Muscle layer of duodenum (tissue), 2 donors: ENCODE measurements around the gene UBXN6.

ENCODE experiments used
- H3K27ac ChIP-seq: one replicate; pipeline ENCODE4 v1.7.0; 2013; ENCODE audit warnings: mild to moderate bottlenecking, low read length
- H3K27me3 ChIP-seq: one replicate; pipeline ENCODE4 v1.7.0; 2013; ENCODE audit warnings: low read depth, mild to moderate bottlenecking, control low read depth, low read length
- H3K36me3 ChIP-seq, 2 donors: one replicate each; pipeline ENCODE4 v1.7.0; 2013; ENCODE audit warnings: low read length in 2 of 2, control low read depth in 1 of 2, mild to moderate bottlenecking in 1 of 2; ENCODE audit not compliant: insufficient read depth in 2 of 2, control insufficient read depth in 1 of 2
- H3K4me1 ChIP-seq, 2 donors: one replicate each; pipeline ENCODE4 v1.7.0; 2013; ENCODE audit warnings: low read length in 2 of 2, mild to moderate bottlenecking in 2 of 2, control low read depth in 1 of 2, moderate library complexity in 1 of 2; ENCODE audit not compliant: insufficient read depth in 2 of 2, control insufficient read depth in 1 of 2
- H3K4me3 ChIP-seq, 2 donors: one replicate each; pipeline ENCODE4 v1.7.0; 2013; ENCODE audit warnings: low read length in 2 of 2, low read depth in 1 of 2, mild to moderate bottlenecking in 1 of 2
- H3K9me3 ChIP-seq, 2 donors: one replicate each; pipeline ENCODE4 v1.7.0; 2013; ENCODE audit warnings: low read length in 2 of 2, control low read depth in 1 of 2, mild to moderate bottlenecking in 1 of 2; ENCODE audit not compliant: control insufficient read depth in 1 of 2
- donor health status: healthy.

UBXN6 gene

GRCh38 chr19:4492337-4493103, 34.9 kb upstream of the UBXN6 start:
- Histone ChIP-seq H3K27me3 (no peaks in the 10 kb centered on the region), H3K27ac (no peak overlapping the region), H3K4me1 (no peaks in the 10 kb centered on the region), H3K9me3 (no peaks in the 10 kb centered on the region), H3K36me3 (peaks cover 14 to 70% of the 10 kb centered on the region in 2 donors), H3K4me3 (no peak overlapping the region)

- Histone ChIP-seq H3K27me3 (no peaks in the 10 kb centered on the region), H3K4me3 (no peak overlapping the region), H3K36me3 (peaks cover 14 to 69% of the 10 kb centered on the region in 2 donors), H3K27ac (no peak overlapping the region), H3K9me3 (no peaks in the 10 kb centered on the region), H3K4me1 (no peaks in the 10 kb centered on the region)
Measured at GRCh38 chr19:4491446-4491845, 33.9 kb upstream of the UBXN6 start.

- no peak overlapping the region for H3K27ac ChIP-seq
- H3K9me3 ChIP-seq, result no peaks in the 10 kb centered on the region
- H3K4me1 ChIP-seq, result no peaks in the 10 kb centered on the region
- peaks cover 14 to 47% of the 10 kb centered on the region in 2 donors for H3K36me3 ChIP-seq
- H3K4me3 ChIP-seq, result no peak overlapping the region
- H3K27me3 ChIP-seq, result no peaks in the 10 kb centered on the region
Measured at GRCh38 chr19:4488496-4488895, 30.9 kb upstream of the UBXN6 start.

GRCh38 chr19:4487572-4487971, 30.0 kb upstream of the UBXN6 start:
- no peaks in the 10 kb centered on the region for H3K27me3 ChIP-seq
- no peaks in the 10 kb centered on the region for H3K9me3 ChIP-seq
- H3K4me1 ChIP-seq, result no peaks in the 10 kb centered on the region
- H3K4me3 ChIP-seq, result no peak overlapping the region
- H3K36me3 ChIP-seq, result peaks cover 14 to 52% of the 10 kb centered on the region in 2 donors
- H3K27ac ChIP-seq, result no peak overlapping the region

GRCh38 chr19:4483385-4483784, 25.8 kb upstream of the UBXN6 start:
- Histone ChIP-seq H3K36me3 (peaks cover 0 to 34% of the 10 kb centered on the region in 2 donors), H3K9me3 (no peaks in the 10 kb centered on the region), H3K4me3 (no peak overlapping the region), H3K4me1 (no peaks in the 10 kb centered on the region), H3K27me3 (no peaks in the 10 kb centered on the region), H3K27ac (no peak overlapping the region)

GRCh38 chr19:4482721-4483364, 25.2 kb upstream of the UBXN6 start:
- Histone ChIP-seq H3K4me1 (no peaks in the 10 kb centered on the region), H3K27ac (no peak overlapping the region), H3K4me3 (no peak overlapping the region), H3K9me3 (no peaks in the 10 kb centered on the region), H3K36me3 (peaks cover 0 to 34% of the 10 kb centered on the region in 2 donors), H3K27me3 (no peaks in the 10 kb centered on the region)

GRCh38 chr19:4477034-4477801, 19.6 kb upstream of the UBXN6 start:
- Histone ChIP-seq H3K36me3 (peaks cover 0 to 32% of the 10 kb centered on the region in 2 donors), H3K27ac (no peak overlapping the region), H3K4me3 (no peak overlapping the region), H3K9me3 (no peaks in the 10 kb centered on the region), H3K27me3 (no peaks in the 10 kb centered on the region), H3K4me1 (peaks cover 0 to 24% of the 10 kb centered on the region in 2 donors)

GRCh38 chr19:4474514-4475022, 17.0 kb upstream of the UBXN6 start:
- Histone ChIP-seq H3K27me3 (no peaks in the 10 kb centered on the region), H3K4me1 (peaks cover 0 to 24% of the 10 kb centered on the region in 2 donors), H3K4me3 (peak overlapping the region in 1 of 2 donors; percentile 96), H3K36me3 (peaks cover 0 to 28% of the 10 kb centered on the region in 2 donors), H3K27ac (no peak overlapping the region), H3K9me3 (no peaks in the 10 kb centered on the region)

- peak overlapping the region in 1 of 2 donors; percentile 96 for H3K4me3 ChIP-seq
- no peak overlapping the region for H3K27ac ChIP-seq
- peaks cover 0 to 28% of the 10 kb centered on the region in 2 donors for H3K36me3 ChIP-seq
- no peaks in the 10 kb centered on the region for H3K27me3 ChIP-seq
- no peaks in the 10 kb centered on the region for H3K9me3 ChIP-seq
- peaks cover 0 to 24% of the 10 kb centered on the region in 2 donors for H3K4me1 ChIP-seq
Measured at GRCh38 chr19:4473763-4474513, 16.3 kb upstream of the UBXN6 start.

GRCh38 chr19:4473011-4473762, 15.6 kb upstream of the UBXN6 start:
- H3K27ac ChIP-seq, result no peak overlapping the region
- peaks cover 0 to 24% of the 10 kb centered on the region in 2 donors for H3K4me1 ChIP-seq
- peak overlapping the region; percentile 55 to 96 for H3K4me3 ChIP-seq
- H3K9me3 ChIP-seq, result no peaks in the 10 kb centered on the region
- H3K27me3 ChIP-seq, result no peaks in the 10 kb centered on the region
- H3K36me3 ChIP-seq, result peaks cover 0 to 23% of the 10 kb centered on the region in 2 donors
